Testis (tissue), 2 donors: ENCODE measurements around the gene PHRF1.

Experiments used
- CTCF ChIP-seq, 3 experiments: fragments of 450-650 bp in 2 of 3; fragments of 200-600 bp in 1 of 3; sonication (generic) in 1 of 3; IDR thresholded peaks; one replicate each; pipeline ENCODE4 v1.5.1; 2016 to 2019; ENCODE audit warnings: antibody characterized with exemption in 3 of 3, mild to moderate bottlenecking in 2 of 3, moderate library complexity in 1 of 3
- POLR2A ChIP-seq: fragments of 450-650 bp; IDR thresholded peaks from one replicate; pipeline ENCODE4 v1.6.1; 2017; ENCODE audit warnings: antibody characterized with exemption, mild to moderate bottlenecking, moderate library complexity

GRCh38 chr11:660281-660680, 84.0 kb downstream of the PHRF1 start:
- TF ChIP-seq CTCF (IDR thresholded peaks at IDR 0.05) = no peak
- no peak for TF ChIP-seq POLR2A
